Esophagus squamous epithelium (tissue), 5 donors: ENCODE measurements around the gene DCTN4. TPM values are rescaled to one million over a fixed set of nuclear protein-coding genes. Genes with fewer than 3 reads are reported as not detected.

Experiments
- DNase-seq: peaks from one replicate; lab custom pipeline; 2025; lab: John Stamatoyannopoulos, UW
- H3K27ac ChIP-seq, 4 donors: fragments of 200-600 bp; sonication (generic); one replicate each; pipeline ENCODE4 v1.5.1; 2016 to 2019; ENCODE audit warnings: mild to moderate bottlenecking in 1 of 4
- H3K27me3 ChIP-seq, 4 donors: fragments of 200-600 bp; sonication (generic); 1 replicate in 3 of 4; 2 replicates in 1 of 4; pipeline versions ENCODE4 v1.5.1 to v1.6.0; 2017 to 2021; ENCODE audit warnings: antibody characterized with exemption in 1 of 4
- H3K36me3 ChIP-seq, 3 donors: fragments of 200-600 bp; sonication (generic); one replicate each; pipeline ENCODE4 v1.5.1; 2016 to 2019
- H3K4me1 ChIP-seq, 3 donors: fragments of 200-600 bp; sonication (generic); one replicate each; pipeline ENCODE4 v1.5.1; 2017 to 2019
- H3K4me3 ChIP-seq, 4 donors: fragments of 200-600 bp; sonication (generic); 1 replicate in 3 of 4; 2 replicates in 1 of 4; pipeline ENCODE4 v1.5.1; 2016 to 2019; ENCODE audit warnings: mild to moderate bottlenecking in 2 of 4, moderate library complexity in 1 of 4
- H3K9me3 ChIP-seq, 3 donors: fragments of 200-600 bp; sonication (generic); one replicate each; pipeline ENCODE4 v1.5.1; 2016 to 2019
- CTCF ChIP-seq, 6 experiments: fragments of 450-650 bp in 4 of 6; fragments of 200-600 bp in 2 of 6; sonication (generic) in 2 of 6; IDR thresholded peaks; one replicate each; pipeline ENCODE4 v1.5.1; 2016 to 2019; ENCODE audit warnings: antibody characterized with exemption in 6 of 6, mild to moderate bottlenecking in 4 of 6, moderate library complexity in 4 of 6
- POLR2A ChIP-seq, 4 donors: fragments of 450-650 bp; IDR thresholded peaks; one replicate each; pipeline ENCODE4 v1.6.1; 2017; ENCODE audit warnings: antibody characterized with exemption in 4 of 4, mild to moderate bottlenecking in 4 of 4, moderate library complexity in 3 of 4
- WGBS, 2 donors: methylation state at CpG; one replicate each; pipeline ENCODE4 v1.1.5; 2018; 5-methylcytosine and 5-hydroxymethylcytosine counted together
- intact Hi-C: fragments of 100-400 bp; cut with DNase I; formaldehyde crosslinking; loops from one replicate; pipeline ENCODE4 v1.15.0; 2022
- total RNA-seq, 4 donors: library from RNA; depleted of rRNA; stranded (reverse); fragments of >200 nt; gene quantifications; one replicate each; pipeline ENCODE4 v1.1.0, GENCODE V29; 2016
- donor health status: DM: yes; HTN: yes; CAD: no.

DCTN4 gene
- total RNA-seq, 4 donors from 2014 or later: 31.8 to 50.2 (median 36.8) TPM

DNA sequence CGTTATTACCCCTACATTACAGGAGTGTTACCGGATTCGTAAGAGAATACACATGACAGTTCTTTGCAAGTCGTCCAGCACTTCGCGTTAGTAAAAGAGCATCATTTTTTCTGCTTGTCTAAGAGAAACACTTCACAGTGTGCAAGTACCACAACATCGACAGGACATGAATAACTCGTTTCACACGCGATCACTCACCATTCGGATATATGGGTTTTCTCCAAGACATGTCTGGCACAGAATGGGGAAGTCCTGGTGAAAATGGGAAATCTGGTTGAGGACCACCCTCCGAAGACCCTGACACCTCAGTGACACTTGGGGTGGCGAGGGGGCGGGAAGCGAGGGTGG lies 58.6 kb downstream of the DCTN4 start:
- no peaks in the 10 kb centered on the region for H3K9me3 ChIP-seq
- peak overlapping the region; percentile 96 to 99 (median 96) for H3K27ac ChIP-seq
- peak overlapping the region; percentile 81 to 98 (median 90) for H3K4me3 ChIP-seq
- H3K36me3 ChIP-seq: peaks cover 15 to 42% (median 29%) of the 10 kb centered on the region in 3 donors
- H3K4me1 ChIP-seq: peaks cover 8 to 23% (median 16%) of the 10 kb centered on the region in 3 donors
- intact Hi-C loops: no loop called here
- no peaks in the 10 kb centered on the region for H3K27me3 ChIP-seq
- TF ChIP-seq POLR2A (IDR thresholded peaks at IDR 0.05) (no peak), CTCF (IDR thresholded peaks at IDR 0.05) (no peak)
- no peak for DNase-seq
- WGBS, 2 donors: 3 to 4% methylated on average over 11 to 13 of the region's 15 CpGs

DNA sequence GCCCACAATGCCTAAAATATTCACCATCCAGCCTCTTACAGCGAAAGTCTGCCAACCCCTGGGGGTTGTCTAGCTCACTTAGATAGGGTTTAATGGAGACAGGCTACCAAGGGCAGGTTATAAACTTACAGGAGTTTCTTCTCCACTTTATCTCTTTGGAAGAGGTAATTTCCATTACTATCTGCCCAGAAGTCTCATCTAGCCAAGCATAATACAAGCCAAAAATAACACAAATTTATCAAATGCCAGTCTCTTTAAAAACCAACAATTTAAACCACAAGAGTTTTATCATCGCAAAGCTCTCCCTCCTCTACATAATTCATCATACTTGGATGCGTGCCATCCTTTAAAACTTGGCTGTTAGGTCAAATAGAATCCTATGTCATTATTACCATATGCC lies 64.2 kb downstream of the DCTN4 start:
- no peak for DNase-seq
- TF ChIP-seq CTCF (IDR thresholded peaks at IDR 0.05) (no peak), POLR2A (IDR thresholded peaks at IDR 0.05) (no peak)
- Histone ChIP-seq H3K36me3 (peaks cover 25 to 97% (median 66%) of the 10 kb centered on the region in 3 donors), H3K27me3 (no peaks in the 10 kb centered on the region), H3K4me1 (peaks cover 4 to 11% (median 9%) of the 10 kb centered on the region in 3 donors), H3K9me3 (no peaks in the 10 kb centered on the region), H3K4me3 (no peak overlapping the region), H3K27ac (no peak overlapping the region)
- intact Hi-C loops: no loop called here
- WGBS, 2 donors: 70 to 82% methylated on average over 3 of the region's 3 CpGs

GRCh38 chr5:150692276-150692675 lies 66.5 kb downstream of the DCTN4 start:
- 86 to 88% methylated on average over 3 of the region's 3 CpGs for WGBS, 2 donors

GRCh38 chr5:150690760-150691159 lies 68.1 kb downstream of the DCTN4 start:
- no peak for DNase-seq
- H3K27ac ChIP-seq: no peak overlapping the region
- no peaks in the 10 kb centered on the region for H3K27me3 ChIP-seq
- 71% methylated on average over 6 of the region's 6 CpGs for WGBS, 2 donors
- no peak for TF ChIP-seq POLR2A (IDR thresholded peaks at IDR 0.05)
- no peak for TF ChIP-seq CTCF (IDR thresholded peaks at IDR 0.05)
- no peak overlapping the region for H3K4me3 ChIP-seq
- intact Hi-C loops: no loop called here
- peaks cover 13 to 79% (median 43%) of the 10 kb centered on the region in 3 donors for H3K36me3 ChIP-seq
- no peaks in the 10 kb centered on the region for H3K4me1 ChIP-seq
- no peaks in the 10 kb centered on the region for H3K9me3 ChIP-seq

More at GRCh38 chr5:150692276-150692675, 66.5 kb downstream of the DCTN4 start:
- H3K27me3 ChIP-seq: no peaks in the 10 kb centered on the region
- no peaks in the 10 kb centered on the region for H3K4me1 ChIP-seq
- DNase-seq: no peak
- peaks cover 17 to 88% (median 58%) of the 10 kb centered on the region in 3 donors for H3K36me3 ChIP-seq
- no peak overlapping the region for H3K4me3 ChIP-seq
- intact Hi-C loops: no loop called here
- TF ChIP-seq POLR2A (IDR thresholded peaks at IDR 0.05): no peak
- no peak for TF ChIP-seq CTCF (IDR thresholded peaks at IDR 0.05)
- no peak overlapping the region for H3K27ac ChIP-seq
- no peaks in the 10 kb centered on the region for H3K9me3 ChIP-seq

- Histone ChIP-seq H3K4me1 (no peaks in the 10 kb centered on the region), H3K27me3 (no peaks in the 10 kb centered on the region), H3K36me3 (peaks cover under 1 to 62% (median 26%) of the 10 kb centered on the region in 3 donors), H3K9me3 (no peaks in the 10 kb centered on the region), H3K4me3 (no peak overlapping the region), H3K27ac (no peak overlapping the region)
- no peak for TF ChIP-seq CTCF (IDR thresholded peaks at IDR 0.05)
- no peak for TF ChIP-seq POLR2A (IDR thresholded peaks at IDR 0.05)
- WGBS, 2 donors: 17 to 54% methylated on average over 1 of the region's 1 CpG
- no peak for DNase-seq
- intact Hi-C loops: no loop called here
Measured at GRCh38 chr5:150689120-150689519, 69.7 kb downstream of the DCTN4 start.
